Common myeloid progenitor, CD34-positive (primary cell): ENCODE measurements around the gene DNLZ.
A peak's percentile ranks its signal among the peaks of the same experiment; 100 is the strongest.

Experiments used
- CTCF ChIA-PET: fragments of 350-600 bp; sonication (Branson Sonifier 250); formaldehyde crosslinking; loops from one replicate; lab custom pipeline; 2021; ENCODE audit warnings: antibody characterized with exemption; lab: Charles Lee
- POLR2A ChIA-PET: fragments of 350-600 bp; sonication (Branson Sonifier 250); formaldehyde crosslinking; loops from one replicate; lab custom pipeline; 2021; ENCODE audit warnings: antibody characterized with exemption; lab: Charles Lee
- DNase-seq, 3 donors: peaks; one replicate each; pipeline versions ENCODE4 v3.0.0 to v3.0.0-alpha.2; 2013
- H3K27ac ChIP-seq, 2 experiments: 1 replicate in 1 of 2; 2 replicates in 1 of 2; pipeline ENCODE4 v1.7.0; 2013; ENCODE audit warnings: inconsistent platforms in 2 of 2, low read length in 2 of 2, mild to moderate bottlenecking in 2 of 2, low read depth in 1 of 2, moderate library complexity in 1 of 2; ENCODE audit not compliant: severe bottlenecking in 2 of 2, insufficient read depth in 1 of 2, poor library complexity in 1 of 2
- H3K27me3 ChIP-seq, 5 experiments: replicated peaks in 2 of 5; 1 replicate in 3 of 5; 2 replicates in 2 of 5; pipeline versions ENCODE4 v1.6.1 to v1.7.0; 2013; ENCODE audit warnings: low read length in 4 of 5, mild to moderate bottlenecking in 2 of 5, moderate library complexity in 2 of 5, inconsistent platforms in 1 of 5; ENCODE audit not compliant: insufficient read depth in 5 of 5, control insufficient read depth in 4 of 5
- H3K36me3 ChIP-seq, 4 experiments: 1 replicate in 2 of 4; 2 replicates in 2 of 4; pipeline versions ENCODE4 v1.6.1 to v1.7.0; 2013; ENCODE audit warnings: low read length in 3 of 4, control low read depth in 1 of 4, mild to moderate bottlenecking in 1 of 4; ENCODE audit not compliant: control insufficient read depth in 4 of 4, insufficient read depth in 4 of 4
- H3K4me1 ChIP-seq, 4 experiments: 1 replicate in 3 of 4; 2 replicates in 1 of 4; pipeline versions ENCODE4 v1.6.1 to v1.7.1; 2013; ENCODE audit warnings: low read length in 3 of 4, mild to moderate bottlenecking in 3 of 4, control low read depth in 1 of 4, inconsistent platforms in 1 of 4, moderate library complexity in 1 of 4; ENCODE audit not compliant: control insufficient read depth in 4 of 4, insufficient read depth in 4 of 4; ENCODE audit errors: control extremely low read depth in 1 of 4
- H3K4me3 ChIP-seq, 7 experiments: 1 replicate in 4 of 7; 2 replicates in 3 of 7; pipeline versions ENCODE4 v1.5.1 to v1.7.0; 2013; ENCODE audit warnings: mild to moderate bottlenecking in 7 of 7, low read length in 6 of 7, moderate library complexity in 6 of 7, inconsistent platforms in 2 of 7, low read depth in 2 of 7, control low read depth in 1 of 7; ENCODE audit not compliant: insufficient read depth in 4 of 7, control insufficient read depth in 1 of 7; ENCODE audit errors: extremely low read depth in 1 of 7
- H3K9me3 ChIP-seq, 5 experiments: 1 replicate in 4 of 5; 2 replicates in 1 of 5; pipeline versions ENCODE4 v1.6.1 to v1.7.1; 2013; ENCODE audit warnings: low read length in 4 of 5, mild to moderate bottlenecking in 2 of 5, inconsistent platforms in 1 of 5, low read depth in 1 of 5, moderate library complexity in 1 of 5; ENCODE audit not compliant: control insufficient read depth in 4 of 5, insufficient read depth in 2 of 5; ENCODE audit errors: control extremely low read depth in 1 of 5
- WGBS: methylation state at CpG from one replicate; pipeline ENCODE4 v1.1.5; 2013; ENCODE audit not compliant: insufficient coverage; 5-methylcytosine and 5-hydroxymethylcytosine counted together

The DNLZ gene

DNA sequence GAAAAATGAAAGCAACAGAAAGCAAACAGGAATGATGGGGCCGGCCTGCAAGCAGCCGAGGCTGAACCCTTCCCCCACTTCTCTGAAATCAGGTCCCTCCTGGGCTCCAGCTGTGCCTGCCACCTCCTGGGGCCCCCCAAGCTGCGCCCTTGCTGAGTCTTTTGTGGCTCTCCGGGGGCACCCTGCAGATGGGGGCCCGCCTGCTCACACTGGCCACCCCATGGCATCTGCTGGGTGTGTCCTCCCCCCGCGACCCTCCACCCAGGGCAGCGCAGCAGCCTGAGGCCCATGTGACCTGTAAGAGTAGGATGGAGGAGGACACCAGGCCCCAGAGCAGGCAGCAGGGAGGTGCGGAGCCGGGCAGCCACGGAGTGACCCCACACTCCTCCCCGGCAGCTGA, 30.5 kb downstream of the DNLZ start:
- peaks cover 0 to 60% (median 30%) of the 10 kb centered on the region in 4 experiments for H3K36me3 ChIP-seq
- no peak overlapping the region for H3K27ac ChIP-seq
- ChIA-PET CTCF (interaction anchor here (0.7 to 1.2 kb wide), 2 partner anchors 9 to 31 kb away, joined by 3 read pairs; partner anchors contain the start of gene DNLZ), POLR2A (no interaction called here)
- no peak for DNase-seq
- H3K4me3 ChIP-seq = no peak overlapping the region
- H3K27me3 ChIP-seq = no peaks in the 10 kb centered on the region
- WGBS = 96% methylated on average over 4 of the region's 12 CpGs
- no peaks in the 10 kb centered on the region for H3K9me3 ChIP-seq
- H3K4me1 ChIP-seq = peaks cover 0 to 27% (median 19%) of the 10 kb centered on the region in 4 experiments

DNA sequence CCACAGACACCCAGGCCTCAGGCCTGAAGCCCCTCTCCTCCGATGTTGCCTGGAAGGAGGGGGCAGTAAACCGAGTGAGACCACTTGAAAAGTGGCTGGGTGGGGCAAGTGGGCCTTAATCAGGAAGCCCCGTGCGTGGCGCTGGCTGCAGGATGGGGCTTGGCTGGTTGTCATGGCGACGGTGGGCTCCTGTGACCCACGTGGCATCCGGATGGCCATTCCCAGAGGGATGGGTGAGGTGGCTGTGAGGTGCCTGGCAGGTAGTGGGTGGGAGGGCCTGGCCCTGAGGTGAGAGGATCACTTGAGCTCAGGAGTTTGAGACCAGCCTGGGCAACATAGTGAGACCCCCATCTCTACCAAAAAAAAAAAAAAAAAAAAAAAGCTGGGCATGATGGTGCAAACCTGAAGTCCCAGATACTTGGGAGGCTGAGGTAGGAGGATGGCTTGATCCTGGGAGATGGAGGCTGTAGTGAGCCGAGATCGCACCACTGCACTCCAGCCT, 31.0 kb downstream of the DNLZ start:
- 100% methylated on average over 7 of the region's 11 CpGs for WGBS
- H3K36me3 ChIP-seq = peaks cover 0 to 54% (median 27%) of the 10 kb centered on the region in 4 experiments
- CTCF ChIA-PET = no interaction called here

DNA sequence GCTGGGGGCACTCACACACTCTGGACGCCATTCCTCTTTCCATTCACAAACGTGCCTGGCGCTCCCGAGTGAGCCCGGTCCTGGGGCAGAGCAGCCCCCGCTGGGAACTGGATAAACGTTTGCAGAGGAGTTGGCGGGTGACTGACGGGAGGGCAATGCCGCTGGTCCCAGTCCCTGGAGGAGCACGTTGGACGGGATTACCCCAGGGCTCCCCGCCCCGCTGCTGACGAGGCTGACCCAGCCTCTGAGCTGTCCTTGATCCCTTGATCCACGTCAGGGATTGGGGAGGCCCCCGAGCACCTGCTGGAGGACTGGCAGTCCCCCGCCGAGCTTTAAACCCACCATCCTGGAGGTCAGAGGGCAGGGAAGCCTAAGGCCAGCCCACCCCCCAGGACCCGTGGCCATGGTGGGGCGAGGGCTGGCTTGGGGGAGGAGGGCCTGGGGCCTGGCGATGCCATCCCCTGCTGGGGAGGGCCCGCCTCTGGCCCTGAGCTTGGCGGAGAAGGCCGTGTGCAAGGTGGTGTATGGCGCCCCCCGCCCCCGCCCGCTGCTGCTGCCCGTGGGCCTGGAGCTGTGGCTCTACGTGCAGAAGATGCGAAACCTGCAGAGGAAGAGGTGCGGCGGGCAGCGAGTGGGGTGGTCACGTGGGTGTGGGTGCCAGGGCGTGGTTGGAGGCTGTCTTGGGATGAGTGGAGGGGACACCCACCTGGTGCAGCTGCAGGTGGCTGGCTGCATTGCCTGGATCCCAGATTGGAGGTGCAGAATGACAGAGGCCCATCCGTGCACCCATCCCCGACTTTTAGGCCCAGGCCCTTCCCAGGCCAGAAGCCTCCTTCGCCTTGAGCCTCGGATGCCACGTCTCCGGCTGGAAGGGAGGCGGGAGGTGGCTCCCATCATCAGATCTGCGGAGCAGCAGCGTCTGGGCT, 31.7 kb downstream of the DNLZ start:
- peak overlapping the region in 1 of 2 experiments; percentile 25 for H3K27ac ChIP-seq
- peaks cover 0 to 32% (median 23%) of the 10 kb centered on the region in 4 experiments for H3K4me1 ChIP-seq
- H3K4me3 ChIP-seq = no peak overlapping the region
- WGBS = 92% methylated on average over 39 of the region's 46 CpGs
- POLR2A ChIA-PET = no interaction called here
- no peaks in the 10 kb centered on the region for H3K9me3 ChIP-seq
- H3K27me3 ChIP-seq = no peaks in the 10 kb centered on the region
- DNase-seq = no peak
- CTCF ChIA-PET = interaction anchor here (0.8 to 1.7 kb wide), 2 partner anchors 19 to 23 kb away, joined by 3 to 4 read pairs; no protein-coding TSS in a partner anchor
- peaks cover 0 to 47% (median 22%) of the 10 kb centered on the region in 4 experiments for H3K36me3 ChIP-seq

More for the DNA sequence above, 31.0 kb downstream of the DNLZ start:
- Histone ChIP-seq H3K4me3 (no peak overlapping the region), H3K9me3 (no peaks in the 10 kb centered on the region), H3K27me3 (no peaks in the 10 kb centered on the region), H3K27ac (no peak overlapping the region), H3K4me1 (peaks cover 0 to 29% (median 20%) of the 10 kb centered on the region in 4 experiments)
- DNase-seq = no peak
- POLR2A ChIA-PET = no interaction called here

GRCh38 chr9:136331030-136331429, 32.5 kb downstream of the DNLZ start:
- H3K27me3 ChIP-seq = no peaks in the 10 kb centered on the region
- peak overlapping the region in 1 of 2 experiments; percentile 85 for H3K27ac ChIP-seq
- peaks cover 0 to 39% (median 16%) of the 10 kb centered on the region in 4 experiments for H3K36me3 ChIP-seq
- H3K4me3 ChIP-seq = no peak overlapping the region
- ChIA-PET POLR2A (no interaction called here), CTCF (interaction anchor here (0.8 to 1.7 kb wide), 2 partner anchors 18 to 22 kb away, joined by 3 to 4 read pairs; no protein-coding TSS in a partner anchor)
- H3K9me3 ChIP-seq = no peaks in the 10 kb centered on the region
- DNase-seq = no peak
- WGBS = 97% methylated on average over 11 of the region's 15 CpGs
- peaks cover 0 to 40% (median 31%) of the 10 kb centered on the region in 4 experiments for H3K4me1 ChIP-seq

DNA sequence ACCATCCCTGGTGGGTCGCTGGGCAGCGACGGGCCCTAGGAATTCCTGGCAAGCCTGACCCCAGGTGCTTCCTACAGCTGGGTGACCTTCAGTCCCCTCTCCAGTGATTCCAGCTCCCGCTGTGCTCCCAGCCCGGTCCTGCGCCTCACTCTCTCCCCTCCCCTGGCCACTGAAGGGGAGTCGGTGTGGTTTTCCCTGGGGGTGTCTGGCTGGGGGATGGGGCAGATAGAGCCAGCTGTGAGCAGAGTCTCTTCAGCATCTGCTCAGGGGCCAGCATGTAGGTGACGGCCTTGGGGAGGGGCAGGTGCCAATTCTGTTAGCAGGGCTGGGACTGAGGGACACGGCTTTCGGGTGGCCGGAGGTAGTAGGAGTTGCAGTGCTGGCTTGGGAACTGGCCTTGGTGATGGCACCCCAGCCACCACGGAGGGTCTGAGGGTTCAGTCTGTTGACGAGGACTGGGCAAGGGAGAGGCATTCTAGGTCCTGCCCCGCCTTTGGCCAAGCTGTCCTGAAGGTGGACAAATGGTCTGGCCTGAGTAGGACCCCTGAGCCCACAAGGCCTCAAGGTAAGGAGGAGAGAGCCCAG, 33.0 kb downstream of the DNLZ start:
- peaks cover 0 to 45% (median 36%) of the 10 kb centered on the region in 4 experiments for H3K4me1 ChIP-seq
- no peak overlapping the region for H3K4me3 ChIP-seq
- H3K27me3 ChIP-seq = no peaks in the 10 kb centered on the region
- H3K36me3 ChIP-seq = peaks cover 0 to 34% (median 15%) of the 10 kb centered on the region in 4 experiments
- H3K9me3 ChIP-seq = no peaks in the 10 kb centered on the region
- peak overlapping the region in 1 of 2 experiments; percentile 85 for H3K27ac ChIP-seq
- DNase-seq = no peak
- WGBS = 91% methylated on average over 10 of the region's 14 CpGs
- CTCF ChIA-PET = interaction anchor here (0.8 to 1.7 kb wide), 2 partner anchors 18 to 22 kb away, joined by 3 to 4 read pairs; no protein-coding TSS in a partner anchor
- POLR2A ChIA-PET = no interaction called here

- Histone ChIP-seq H3K4me1 (peaks cover 0 to 52% (median 43%) of the 10 kb centered on the region in 4 experiments), H3K36me3 (peaks cover 0 to 27% (median 10%) of the 10 kb centered on the region in 4 experiments), H3K4me3 (peak overlapping the region in 3 of 7 experiments; percentile 76 to 86 (median 81)), H3K9me3 (no peaks in the 10 kb centered on the region), H3K27ac (peak overlapping the region in 1 of 2 experiments; percentile 85), H3K27me3 (no peaks in the 10 kb centered on the region)
- DNase-seq = no peak
- ChIA-PET POLR2A (no interaction called here), CTCF (interaction anchor here (2.2 to 9.6 kb wide), 2 partner anchors 8 to 17 kb away, joined by 8 to 101 read pairs; no protein-coding TSS in a partner anchor)
- WGBS = 94% methylated on average over 21 of the region's 23 CpGs
These were observed 33.7 kb downstream of the DNLZ start for GRCh38 chr9:136329636-136330405.
